ENCODE results near the gene SH2D3C.

DNA sequence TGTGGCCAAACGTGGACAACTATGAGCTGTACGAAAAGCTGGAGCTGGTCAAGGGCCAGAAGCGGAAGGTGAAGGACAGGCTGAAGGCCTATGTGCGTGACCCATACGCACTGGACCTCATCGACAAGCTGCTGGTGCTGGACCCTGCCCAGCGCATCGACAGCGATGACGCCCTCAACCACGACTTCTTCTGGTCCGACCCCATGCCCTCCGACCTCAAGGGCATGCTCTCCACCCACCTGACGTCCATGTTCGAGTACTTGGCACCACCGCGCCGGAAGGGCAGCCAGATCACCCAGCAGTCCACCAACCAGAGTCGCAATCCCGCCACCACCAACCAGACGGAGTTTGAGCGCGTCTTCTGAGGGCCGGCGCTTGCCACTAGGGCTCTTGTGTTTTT is 10.7 kb upstream of the SH2D3C start:
- TF ChIP-seq CREB1 (IDR thresholded peaks at IDR 0.05) (no peak), RXRA (IDR thresholded peaks at IDR 0.05; ENCODE audit: insufficient read depth, low read depth, low read length) (no peak), POLR2A (IDR thresholded peaks at IDR 0.05; ENCODE audit: control extremely low read depth in 1 of 2, low read depth in 2 of 2, low read length in 2 of 2) (no peak)
- TF ChIP-seq, protein P1, sequence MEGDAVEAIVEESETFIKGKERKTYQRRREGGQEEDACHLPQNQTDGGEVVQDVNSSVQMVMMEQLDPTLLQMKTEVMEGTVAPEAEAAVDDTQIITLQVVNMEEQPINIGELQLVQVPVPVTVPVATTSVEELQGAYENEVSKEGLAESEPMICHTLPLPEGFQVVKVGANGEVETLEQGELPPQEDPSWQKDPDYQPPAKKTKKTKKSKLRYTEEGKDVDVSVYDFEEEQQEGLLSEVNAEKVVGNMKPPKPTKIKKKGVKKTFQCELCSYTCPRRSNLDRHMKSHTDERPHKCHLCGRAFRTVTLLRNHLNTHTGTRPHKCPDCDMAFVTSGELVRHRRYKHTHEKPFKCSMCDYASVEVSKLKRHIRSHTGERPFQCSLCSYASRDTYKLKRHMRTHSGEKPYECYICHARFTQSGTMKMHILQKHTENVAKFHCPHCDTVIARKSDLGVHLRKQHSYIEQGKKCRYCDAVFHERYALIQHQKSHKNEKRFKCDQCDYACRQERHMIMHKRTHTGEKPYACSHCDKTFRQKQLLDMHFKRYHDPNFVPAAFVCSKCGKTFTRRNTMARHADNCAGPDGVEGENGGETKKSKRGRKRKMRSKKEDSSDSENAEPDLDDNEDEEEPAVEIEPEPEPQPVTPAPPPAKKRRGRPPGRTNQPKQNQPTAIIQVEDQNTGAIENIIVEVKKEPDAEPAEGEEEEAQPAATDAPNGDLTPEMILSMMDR (IDR thresholded peaks at IDR 0.05; ENCODE audit: control extremely low read depth in 1 of 3, insufficient read depth in 1 of 3, low read depth in 1 of 3, low read length in 3 of 3): no peak
